BJ (cell line): ENCODE measurements around the gene ZFP42. TPM values are rescaled to one million over a fixed set of nuclear protein-coding genes. Genes with fewer than 3 reads are reported as not detected.
"Not testable (repeated sequence)": the region's sequence is repeated elsewhere in the genome, so short reads cannot be mapped to it uniquely, and the experiment has no call there.

Experiments used
- CTCF ChIA-PET: fragments of 350-600 bp; formaldehyde crosslinking; extraction: SDS; loops from one replicate; lab custom pipeline; 2021; ENCODE audit warnings: antibody characterized with exemption, inconsistent platforms; lab: Yijun Ruan, JAX
- POLR2A ChIA-PET: fragments of 300-600 bp; sonication (Branson Sonifier 250); formaldehyde crosslinking; extraction: SDS; loops from one replicate; lab custom pipeline; 2021; ENCODE audit warnings: antibody characterized with exemption; lab: Charles Lee
- DNase-seq: peaks from one replicate; pipeline ENCODE4 v3.0.0-alpha.2; 2011; ENCODE audit warnings: low read depth
- H3K27me3 ChIP-seq: 2 replicates; pipeline ENCODE4 v1.6.0; 2011; ENCODE audit warnings: low read length; ENCODE audit not compliant: control insufficient read depth, insufficient read depth
- H3K36me3 ChIP-seq: 2 replicates; pipeline ENCODE4 v1.5.1; 2011; ENCODE audit warnings: low read length; ENCODE audit not compliant: control insufficient read depth, insufficient read depth
- H3K4me3 ChIP-seq: 2 replicates; pipeline ENCODE4 v1.5.1; 2011; ENCODE audit warnings: low read depth, mild to moderate bottlenecking, control low read depth, low read length
- polyA plus RNA-seq: library from polyadenylated mRNA; depleted of rRNA; stranded (reverse); fragments of >200 nt; gene quantifications from 2 replicates; pipeline ENCODE4 v1.2.3, GENCODE V29; 2011
- TF ChIP-seq, protein P1 (sequence below): IDR thresholded peaks from 2 replicates; pipeline ENCODE4 v1.5.1; 2011; ENCODE audit warnings: low read depth, mild to moderate bottlenecking, control low read depth, inconsistent platforms, low read length, moderate library complexity; ENCODE audit not compliant: insufficient read depth

Gene ZFP42
- polyA plus RNA-seq, 1 experiment, result not detected

DNA sequence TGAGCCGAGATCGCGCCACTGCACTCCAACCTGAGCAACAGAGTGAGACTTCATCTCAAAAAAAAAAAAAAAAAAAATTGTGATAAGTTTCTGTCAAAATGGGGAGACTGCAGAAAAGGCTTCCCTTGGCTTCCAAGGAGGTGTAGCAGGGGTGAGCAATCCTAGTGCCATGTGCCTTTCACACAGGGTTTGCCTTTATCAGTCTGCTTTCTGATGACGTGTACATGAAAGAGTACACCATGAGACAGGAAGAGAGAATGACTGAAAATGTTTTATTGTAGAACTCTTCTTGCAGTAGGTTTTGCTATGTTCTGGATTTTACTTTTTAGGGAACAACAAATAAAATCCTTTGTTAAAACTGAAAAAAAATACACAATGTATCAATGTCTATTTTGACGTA is 23.4 kb upstream of the ZFP42 start:
- Histone ChIP-seq H3K4me3 (no peak overlapping the region), H3K27me3 (no peaks in the 10 kb centered on the region), H3K36me3 (no peaks in the 10 kb centered on the region)
- ChIA-PET POLR2A (no interaction called here), CTCF (no interaction called here)
- TF ChIP-seq, protein P1, sequence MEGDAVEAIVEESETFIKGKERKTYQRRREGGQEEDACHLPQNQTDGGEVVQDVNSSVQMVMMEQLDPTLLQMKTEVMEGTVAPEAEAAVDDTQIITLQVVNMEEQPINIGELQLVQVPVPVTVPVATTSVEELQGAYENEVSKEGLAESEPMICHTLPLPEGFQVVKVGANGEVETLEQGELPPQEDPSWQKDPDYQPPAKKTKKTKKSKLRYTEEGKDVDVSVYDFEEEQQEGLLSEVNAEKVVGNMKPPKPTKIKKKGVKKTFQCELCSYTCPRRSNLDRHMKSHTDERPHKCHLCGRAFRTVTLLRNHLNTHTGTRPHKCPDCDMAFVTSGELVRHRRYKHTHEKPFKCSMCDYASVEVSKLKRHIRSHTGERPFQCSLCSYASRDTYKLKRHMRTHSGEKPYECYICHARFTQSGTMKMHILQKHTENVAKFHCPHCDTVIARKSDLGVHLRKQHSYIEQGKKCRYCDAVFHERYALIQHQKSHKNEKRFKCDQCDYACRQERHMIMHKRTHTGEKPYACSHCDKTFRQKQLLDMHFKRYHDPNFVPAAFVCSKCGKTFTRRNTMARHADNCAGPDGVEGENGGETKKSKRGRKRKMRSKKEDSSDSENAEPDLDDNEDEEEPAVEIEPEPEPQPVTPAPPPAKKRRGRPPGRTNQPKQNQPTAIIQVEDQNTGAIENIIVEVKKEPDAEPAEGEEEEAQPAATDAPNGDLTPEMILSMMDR, result no peak
- DNase-seq, result no peak

DNA sequence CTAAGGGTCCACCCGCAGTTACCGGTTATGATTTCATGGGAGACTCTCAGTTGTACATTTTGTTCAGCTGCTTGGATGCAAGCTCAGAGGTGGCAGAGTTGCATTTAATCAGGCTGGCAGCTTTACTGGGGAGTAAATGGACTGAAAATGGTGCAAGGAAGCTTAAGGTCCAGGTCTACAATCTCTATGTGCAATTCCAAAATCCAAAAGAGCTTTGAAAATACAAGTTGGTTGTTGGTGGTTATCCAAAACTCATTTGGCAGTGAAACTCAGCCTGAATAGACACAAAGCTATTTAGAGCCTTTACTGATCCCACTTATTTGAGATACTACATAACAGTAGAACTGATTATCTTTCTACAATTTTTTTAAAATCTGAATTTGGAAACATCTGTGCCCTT is 11.8 kb upstream of the ZFP42 start:
- no peak for DNase-seq
- TF ChIP-seq, protein P1, result no peak
- Histone ChIP-seq H3K4me3 (no peak overlapping the region), H3K27me3 (no peaks in the 10 kb centered on the region), H3K36me3 (no peaks in the 10 kb centered on the region)
- ChIA-PET POLR2A (no interaction called here), CTCF (no interaction called here)

DNA sequence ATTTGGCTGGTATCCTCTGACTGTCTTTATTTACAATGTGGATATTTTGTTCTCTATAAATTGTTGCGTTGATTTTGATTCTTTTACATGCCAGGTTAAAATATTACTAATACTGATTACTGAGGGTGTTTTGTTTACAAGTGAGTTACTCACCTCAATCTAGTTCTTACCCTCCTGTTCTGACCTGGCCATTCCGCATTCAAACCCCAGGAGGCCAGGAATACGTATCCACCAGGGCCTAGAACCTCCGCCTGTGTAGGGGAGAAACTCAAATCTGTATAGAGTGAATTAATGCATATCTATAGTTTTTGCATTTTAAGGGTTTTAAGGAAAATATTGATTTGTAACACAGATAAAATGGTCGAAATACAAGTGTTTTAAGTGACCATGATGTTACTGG is 2.6 kb upstream of the ZFP42 start:
- Histone ChIP-seq H3K4me3 (no peak overlapping the region), H3K36me3 (no peaks in the 10 kb centered on the region), H3K27me3 (no peaks in the 10 kb centered on the region)
- ChIA-PET CTCF (no interaction called here), POLR2A (no interaction called here)
- TF ChIP-seq, protein P1, result no peak
- DNase-seq, result no peak

DNA sequence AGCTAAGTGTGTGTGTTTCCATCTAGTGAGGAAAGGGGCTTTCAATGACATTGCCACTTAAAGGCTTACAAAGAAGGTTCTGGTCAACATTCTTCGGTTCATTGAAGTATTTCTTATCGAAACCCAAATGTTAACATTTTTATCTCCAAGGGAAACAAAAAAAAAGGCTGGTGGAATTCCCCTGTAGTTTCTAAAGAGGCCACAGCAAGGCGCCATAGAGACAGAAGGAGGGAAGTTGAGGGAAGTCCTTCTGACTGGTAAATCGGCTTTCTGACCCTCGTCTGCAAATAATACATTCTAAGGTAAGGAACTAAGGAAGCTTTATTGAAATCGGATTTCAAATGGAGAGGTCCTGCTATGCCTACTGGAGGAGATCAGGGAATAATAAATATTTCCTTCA is 1.7 kb upstream of the ZFP42 start:
- TF ChIP-seq, protein P1, result no peak
- DNase-seq, result no peak
- CTCF ChIA-PET, result no interaction called here
- no peaks in the 10 kb centered on the region for H3K36me3 ChIP-seq
- no peaks in the 10 kb centered on the region for H3K27me3 ChIP-seq
- no peak overlapping the region for H3K4me3 ChIP-seq
- POLR2A ChIA-PET, result no interaction called here

DNA sequence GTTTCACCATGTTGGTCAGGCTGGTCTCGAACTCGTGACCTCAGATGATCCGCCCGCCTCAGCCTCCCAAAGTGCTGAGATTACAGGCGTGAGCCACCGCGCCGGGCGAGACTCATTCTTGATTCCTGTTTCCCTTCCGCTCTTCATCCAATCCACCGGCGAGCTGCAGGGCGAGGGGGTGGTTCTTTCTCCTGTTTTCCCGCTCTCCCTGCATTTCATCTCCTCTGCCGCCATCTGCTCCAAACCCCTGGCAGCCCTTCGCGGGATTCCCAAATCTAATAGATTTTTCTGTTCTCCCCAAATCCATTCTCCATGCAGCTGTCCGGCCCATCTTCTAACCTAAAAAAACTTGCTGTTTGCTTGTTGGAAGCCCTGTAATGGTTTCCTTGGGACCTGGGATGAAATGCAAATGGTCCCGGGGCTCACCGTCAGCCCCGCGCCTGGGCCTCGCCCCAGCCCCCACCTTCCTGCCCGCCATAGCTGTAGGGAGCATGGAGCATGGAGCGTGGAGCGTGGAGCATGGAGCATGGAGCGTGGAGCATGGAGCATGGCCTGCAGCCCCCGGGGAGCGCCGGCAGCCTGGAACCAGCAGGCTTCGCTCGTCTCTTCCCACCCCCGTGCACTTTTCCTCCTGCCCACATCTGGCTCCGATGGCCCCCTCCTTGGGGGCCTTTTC is 1.1 kb downstream of the ZFP42 start:
- TF ChIP-seq, protein P1, result no peak
- CTCF ChIA-PET, result no interaction called here
- no peak for DNase-seq
- Histone ChIP-seq H3K27me3 (no peaks in the 10 kb centered on the region), H3K36me3 (no peaks in the 10 kb centered on the region), H3K4me3 (no peak overlapping the region)
- POLR2A ChIA-PET, result no interaction called here

DNA sequence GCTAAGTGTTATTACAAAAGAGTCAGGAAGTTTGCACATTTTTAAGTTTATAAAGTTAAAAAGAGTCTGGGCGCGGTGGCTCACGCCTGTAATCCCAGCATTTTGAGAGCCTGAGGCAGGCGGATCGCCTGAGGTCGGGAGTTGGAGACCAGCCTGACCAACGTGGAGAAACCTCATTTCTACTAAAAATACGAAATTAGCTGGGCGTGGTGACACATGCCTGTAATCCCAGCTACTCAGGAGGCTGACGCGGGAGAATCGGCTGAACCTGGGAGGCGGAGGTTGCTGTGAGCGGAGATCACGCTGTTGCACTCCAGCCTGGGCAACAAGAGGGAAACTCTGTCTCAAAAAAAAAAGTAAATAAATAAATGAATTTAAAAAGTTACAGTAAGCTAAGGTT is 2.4 kb downstream of the ZFP42 start:
- POLR2A ChIA-PET, result not testable (repeated sequence)
- CTCF ChIA-PET, result interaction anchor here (0.6 kb wide), 1 partner anchor 662 kb away, joined by 3 read pairs; no protein-coding TSS in a partner anchor

More for the DNA sequence above, 2.4 kb downstream of the ZFP42 start:
- H3K4me3 ChIP-seq, H3K36me3 ChIP-seq, H3K27me3 ChIP-seq, DNase-seq: not testable (repeated sequence)
